Measurements from ENCODE around the gene C17orf58. TPM values are rescaled to one million over a fixed set of nuclear protein-coding genes. Genes with fewer than 3 reads are reported as not detected.
"Not testable (repeated sequence)": the region's sequence is repeated elsewhere in the genome, so short reads cannot be mapped to it uniquely, and the experiment has no call there.

Gene C17orf58
- 10.9 and 12.9 TPM in 2 replicates for total RNA-seq
- long read RNA-seq, partial matches to known transcripts, result 4 of 16 reads
- long read RNA-seq, other reads (novel, unspliced or antisense), result 4 of 16 reads

DNA sequence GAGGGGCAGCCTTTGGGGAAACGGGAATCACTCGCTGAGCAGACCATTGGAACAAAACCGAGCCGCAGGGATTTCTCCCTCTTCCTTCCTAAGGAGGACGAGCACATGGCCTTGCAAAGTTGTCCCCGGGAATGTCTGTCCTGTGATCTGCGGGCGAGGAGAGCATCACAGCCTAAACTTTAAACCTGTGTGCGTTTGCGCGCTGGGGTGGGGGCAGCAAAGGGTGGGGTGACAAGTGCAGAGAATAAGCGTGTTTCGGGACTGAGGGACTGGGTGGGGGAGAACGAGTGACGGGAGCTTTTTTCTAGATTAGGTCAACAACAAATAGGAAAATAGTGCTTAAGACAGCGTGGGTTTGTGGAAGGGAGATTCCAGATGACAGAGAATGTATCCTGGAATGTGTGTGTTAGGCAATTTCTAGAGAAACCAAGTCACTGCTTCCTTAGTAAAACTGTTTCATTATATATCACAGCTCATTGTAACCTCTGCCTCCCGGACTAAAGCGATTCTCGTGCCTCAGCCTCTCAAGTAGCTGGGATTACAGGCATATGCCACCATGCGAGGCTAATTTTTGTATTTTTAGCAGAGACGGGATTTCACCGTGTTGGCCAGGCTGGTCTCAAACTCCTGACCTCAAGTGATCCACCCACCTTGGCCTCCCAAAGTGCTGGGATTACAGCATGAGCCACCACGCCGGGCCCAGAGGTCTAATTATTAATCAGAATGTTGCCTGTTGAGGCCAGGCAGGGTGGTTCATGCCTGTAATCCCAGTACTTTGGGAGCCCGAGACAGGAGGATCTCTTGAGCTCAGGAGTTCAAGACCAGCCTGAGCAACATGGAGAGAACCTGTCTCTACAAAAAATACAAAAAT, at the start of gene C17orf58:
Gene C17orf58, minus strand, starts transcription at position 169 of the 871 bp plus-strand sequence. CDS start 271 bp downstream, outside the sequence.
- not testable (repeated sequence) for H3K36me3 Mint-ChIP-seq (ENCODE audit: insufficient read depth); H3K9me3 Mint-ChIP-seq (ENCODE audit: low read depth); DNase-seq (ENCODE audit: low spot score, unreplicated experiment)
- Mint-ChIP-seq H3K4me1 (ENCODE audit: low read depth) (peaks cover 15% of the 10 kb centered on the region), H3K4me3 (ENCODE audit: low read depth) (peak within 1 kb of the TSS; percentile 76), H3K27ac (peak within 1 kb of the TSS; percentile 89), H3K27me3 (peaks cover 13% of the 10 kb centered on the region)

DNA sequence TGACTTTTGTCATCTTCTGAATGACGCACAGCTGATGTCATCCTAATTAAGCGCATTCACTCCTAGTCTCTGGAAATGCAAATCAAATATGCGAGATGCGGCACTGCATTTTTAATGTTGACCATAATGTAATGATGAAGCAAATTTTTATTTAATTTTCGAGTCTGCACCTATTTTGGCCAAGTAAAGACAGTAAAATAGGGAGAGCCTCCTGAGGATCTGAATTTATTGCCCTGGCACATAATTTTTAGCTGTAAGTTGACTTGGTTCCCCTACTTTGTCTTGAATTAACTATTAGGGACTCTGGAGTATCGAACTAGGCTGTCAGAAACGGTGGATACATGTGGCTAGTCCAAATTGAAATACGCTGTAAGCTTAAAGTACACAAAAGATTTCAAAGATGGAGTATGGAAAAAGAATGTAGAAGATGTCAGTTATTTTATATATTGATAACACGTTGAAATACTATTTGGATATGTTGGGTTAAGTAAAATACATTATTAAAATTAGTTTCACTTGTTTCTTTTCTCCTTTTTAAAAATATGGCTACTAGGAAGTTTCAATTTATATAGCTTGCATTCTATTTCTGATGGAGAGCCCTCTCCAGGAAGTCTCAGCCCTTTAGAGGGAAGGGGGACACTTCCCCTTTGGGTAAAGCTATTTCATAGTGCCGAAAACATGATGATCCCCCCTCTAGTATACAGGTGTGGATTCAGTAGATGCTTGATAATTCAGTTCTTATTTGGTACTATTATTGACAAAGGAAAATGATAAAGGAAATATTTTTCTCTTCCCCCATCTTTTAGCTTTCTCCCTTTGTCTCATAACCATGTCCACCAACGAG, 40.3 kb upstream of the C17orf58 start:
- Mint-ChIP-seq H3K4me3 (ENCODE audit: low read depth) (peak overlapping the region; percentile 95), H3K36me3 (ENCODE audit: insufficient read depth) (peaks cover 17% of the 10 kb centered on the region)

DNA sequence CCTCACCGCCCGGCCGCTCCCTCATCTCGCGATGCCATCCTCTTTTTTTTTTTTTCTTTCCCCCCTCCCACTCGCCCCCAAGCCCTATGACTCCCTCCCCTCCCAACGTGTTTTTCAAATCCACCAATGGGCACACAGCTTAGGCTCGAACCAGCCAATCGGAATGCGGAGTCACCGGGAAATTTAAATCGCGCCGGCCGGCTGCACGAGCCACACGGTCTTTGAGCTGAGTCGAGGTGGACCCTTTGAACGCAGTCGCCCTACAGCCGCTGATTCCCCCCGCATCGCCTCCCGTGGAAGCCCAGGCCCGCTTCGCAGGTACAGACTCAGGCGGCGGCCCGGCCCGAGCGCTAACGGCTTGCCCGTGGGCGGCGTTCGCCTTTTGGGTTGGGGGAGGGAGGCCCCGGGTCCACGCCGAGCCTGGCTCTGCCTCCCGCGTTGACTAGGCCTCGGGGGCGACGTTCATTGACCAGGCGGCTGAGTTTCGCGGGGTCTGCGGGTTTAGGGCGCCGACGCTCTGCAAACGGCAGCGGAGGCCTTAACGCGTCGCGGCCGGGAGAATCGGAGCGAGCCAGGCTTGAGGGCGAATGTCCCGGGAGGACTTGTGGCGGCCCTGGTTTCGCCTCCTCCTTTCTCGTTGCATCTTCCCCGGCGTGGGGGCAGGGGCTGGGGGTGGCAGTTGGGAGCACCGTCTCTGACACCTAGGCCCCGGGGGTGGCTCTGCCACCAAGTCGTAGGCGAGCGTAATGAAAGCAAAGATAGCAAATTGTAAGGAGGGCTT, 39.4 kb upstream of the C17orf58 start, which contains the start of gene KPNA2:
Gene KPNA2, plus strand, starts transcription at position 213 of the 781 bp plus-strand sequence. CDS start 1,398 bp downstream, outside the sequence.
- H3K9me3 Mint-ChIP-seq (ENCODE audit: low read depth), result no peaks in the 10 kb centered on the region
- H3K27ac Mint-ChIP-seq, result peak within 1 kb of the TSS; percentile 96
- peak within 1 kb of the TSS; percentile 95 for H3K4me3 Mint-ChIP-seq (ENCODE audit: low read depth)
- peak; percentile 90 for DNase-seq (ENCODE audit: low spot score, unreplicated experiment)
- H3K36me3 Mint-ChIP-seq (ENCODE audit: insufficient read depth), result peaks cover 12% of the 10 kb centered on the region
- H3K4me1 Mint-ChIP-seq (ENCODE audit: low read depth), result peaks cover 18% of the 10 kb centered on the region
- TF ChIP-seq, protein P1, sequence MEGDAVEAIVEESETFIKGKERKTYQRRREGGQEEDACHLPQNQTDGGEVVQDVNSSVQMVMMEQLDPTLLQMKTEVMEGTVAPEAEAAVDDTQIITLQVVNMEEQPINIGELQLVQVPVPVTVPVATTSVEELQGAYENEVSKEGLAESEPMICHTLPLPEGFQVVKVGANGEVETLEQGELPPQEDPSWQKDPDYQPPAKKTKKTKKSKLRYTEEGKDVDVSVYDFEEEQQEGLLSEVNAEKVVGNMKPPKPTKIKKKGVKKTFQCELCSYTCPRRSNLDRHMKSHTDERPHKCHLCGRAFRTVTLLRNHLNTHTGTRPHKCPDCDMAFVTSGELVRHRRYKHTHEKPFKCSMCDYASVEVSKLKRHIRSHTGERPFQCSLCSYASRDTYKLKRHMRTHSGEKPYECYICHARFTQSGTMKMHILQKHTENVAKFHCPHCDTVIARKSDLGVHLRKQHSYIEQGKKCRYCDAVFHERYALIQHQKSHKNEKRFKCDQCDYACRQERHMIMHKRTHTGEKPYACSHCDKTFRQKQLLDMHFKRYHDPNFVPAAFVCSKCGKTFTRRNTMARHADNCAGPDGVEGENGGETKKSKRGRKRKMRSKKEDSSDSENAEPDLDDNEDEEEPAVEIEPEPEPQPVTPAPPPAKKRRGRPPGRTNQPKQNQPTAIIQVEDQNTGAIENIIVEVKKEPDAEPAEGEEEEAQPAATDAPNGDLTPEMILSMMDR (IDR thresholded peaks at IDR 0.05; ENCODE audit: unreplicated experiment), result no peak
- no peaks in the 10 kb centered on the region for H3K27me3 Mint-ChIP-seq

More for the DNA sequence above, 40.3 kb upstream of the C17orf58 start:
- Mint-ChIP-seq H3K27me3 (no peaks in the 10 kb centered on the region), H3K27ac (peak overlapping the region; percentile 96), H3K9me3 (ENCODE audit: low read depth) (no peaks in the 10 kb centered on the region), H3K4me1 (ENCODE audit: low read depth) (peaks cover 18% of the 10 kb centered on the region)
- DNase-seq (ENCODE audit: low spot score, unreplicated experiment), result no peak
- TF ChIP-seq, protein P1 (IDR thresholded peaks at IDR 0.05; ENCODE audit: unreplicated experiment), result no peak

DNA sequence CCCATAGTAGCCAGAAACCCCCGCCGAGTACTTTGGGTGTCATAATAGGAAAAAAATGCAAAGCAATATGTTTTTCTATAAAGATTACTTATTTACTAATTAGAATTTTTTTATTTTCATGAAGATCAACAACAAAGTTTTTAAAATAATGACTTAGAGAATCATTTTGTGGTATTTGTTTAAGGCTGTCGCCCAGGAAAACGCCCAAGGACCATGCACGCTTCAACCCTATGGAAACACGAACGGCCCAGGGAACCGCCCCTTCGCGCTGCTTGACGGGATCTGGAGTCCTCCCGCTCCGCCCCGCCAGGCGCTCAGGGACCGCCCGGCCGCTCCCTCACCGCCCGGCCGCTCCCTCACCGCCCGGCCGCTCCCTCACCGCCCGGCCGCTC, 38.9 kb upstream of the C17orf58 start:
- Mint-ChIP-seq H3K4me1 (ENCODE audit: low read depth) (peaks cover 18% of the 10 kb centered on the region), H3K36me3 (ENCODE audit: insufficient read depth) (peaks cover 12% of the 10 kb centered on the region), H3K4me3 (ENCODE audit: low read depth) (peak overlapping the region; percentile 95), H3K9me3 (ENCODE audit: low read depth) (no peaks in the 10 kb centered on the region), H3K27ac (peak overlapping the region; percentile 96), H3K27me3 (no peaks in the 10 kb centered on the region)
- TF ChIP-seq, protein P1 (IDR thresholded peaks at IDR 0.05; ENCODE audit: unreplicated experiment), result no peak
- DNase-seq (ENCODE audit: low spot score, unreplicated experiment), result peak; percentile 73

DNA sequence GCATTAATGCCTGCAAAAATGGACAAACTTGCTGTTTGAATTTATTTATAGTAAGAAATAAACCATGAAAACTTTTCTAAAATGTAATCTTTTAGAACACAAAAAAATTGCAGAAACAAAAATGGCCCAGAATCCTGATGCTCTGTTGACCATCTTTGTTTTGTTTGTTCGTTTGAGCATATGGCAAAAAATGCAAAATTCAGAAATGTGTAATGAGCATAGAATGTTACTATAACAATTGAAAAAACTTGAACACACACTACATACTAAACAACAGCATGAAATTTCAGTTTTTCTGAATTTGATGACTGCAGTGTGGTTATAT, 38.1 kb upstream of the C17orf58 start:
- Mint-ChIP-seq H3K36me3 (ENCODE audit: insufficient read depth) (peaks cover 9% of the 10 kb centered on the region), H3K4me3 (ENCODE audit: low read depth) (no peak overlapping the region), H3K27ac (peak overlapping the region; percentile 24), H3K9me3 (ENCODE audit: low read depth) (no peaks in the 10 kb centered on the region), H3K27me3 (no peaks in the 10 kb centered on the region), H3K4me1 (ENCODE audit: low read depth) (peaks cover 21% of the 10 kb centered on the region)
- DNase-seq (ENCODE audit: low spot score, unreplicated experiment), result no peak
- TF ChIP-seq, protein P1 (IDR thresholded peaks at IDR 0.05; ENCODE audit: unreplicated experiment), result no peak

All from progenitor cell of endocrine pancreas (in vitro differentiated cells).